Measurements from ENCODE around the gene SPOCK3. TPM values are rescaled to one million over a fixed set of nuclear protein-coding genes. Genes with fewer than 3 reads are reported as not detected.
"Not testable (repeated sequence)": the region's sequence is repeated elsewhere in the genome, so short reads cannot be mapped to it uniquely, and the experiment has no call there.

SPOCK3 gene
- total RNA-seq, 1 donor from 2014 or later: 15.1 TPM

GRCh38 chr4:166956484-166956883 lies 277.8 kb downstream of the SPOCK3 start:
- no peak for DNase-seq

- DNase-seq: no peak
These were observed 292.7 kb downstream of the SPOCK3 start for GRCh38 chr4:166941629-166942028.

GRCh38 chr4:166930464-166930863 lies 303.8 kb downstream of the SPOCK3 start:
- DNase-seq: no peak

GRCh38 chr4:166924424-166924823 lies 309.9 kb downstream of the SPOCK3 start:
- no peak for DNase-seq

GRCh38 chr4:166913926-166914325 lies 320.4 kb downstream of the SPOCK3 start:
- DNase-seq: no peak

- DNase-seq: no peak
These were observed 330.9 kb downstream of the SPOCK3 start for GRCh38 chr4:166903408-166903807.

GRCh38 chr4:166902941-166903340 lies 331.4 kb downstream of the SPOCK3 start:
- no peak for DNase-seq

- no peak for DNase-seq
These were observed 338.0 kb downstream of the SPOCK3 start for GRCh38 chr4:166896254-166896653.

GRCh38 chr4:166895771-166896170 lies 338.5 kb downstream of the SPOCK3 start:
- DNase-seq: no peak

- no peak for DNase-seq
These were observed 346.8 kb downstream of the SPOCK3 start for GRCh38 chr4:166887457-166887856.

- no peak for DNase-seq
These were observed 347.6 kb downstream of the SPOCK3 start for GRCh38 chr4:166886718-166887117.

GRCh38 chr4:166882221-166882620 lies 352.1 kb downstream of the SPOCK3 start:
- DNase-seq: no peak

GRCh38 chr4:166875821-166876220 lies 358.5 kb downstream of the SPOCK3 start:
- DNase-seq: no peak

GRCh38 chr4:166862032-166862431 lies 372.3 kb downstream of the SPOCK3 start:
- DNase-seq: no peak

GRCh38 chr4:166850398-166850797 lies 383.9 kb downstream of the SPOCK3 start:
- not testable (repeated sequence) for DNase-seq

GRCh38 chr4:166846939-166847338 lies 387.4 kb downstream of the SPOCK3 start:
- no peak for DNase-seq

- no peak for DNase-seq
These were observed 391.5 kb downstream of the SPOCK3 start for GRCh38 chr4:166842795-166843261.

- DNase-seq: no peak
These were observed 394.6 kb downstream of the SPOCK3 start for GRCh38 chr4:166839615-166840251.

- DNase-seq: no peak
These were observed 395.2 kb downstream of the SPOCK3 start for GRCh38 chr4:166838975-166839614.

- no peak for DNase-seq
These were observed 397.4 kb downstream of the SPOCK3 start for GRCh38 chr4:166836865-166837264.

GRCh38 chr4:166827629-166828028 lies 406.7 kb downstream of the SPOCK3 start:
- DNase-seq: no peak

GRCh38 chr4:166827167-166827566 lies 407.1 kb downstream of the SPOCK3 start:
- DNase-seq: no peak

GRCh38 chr4:166823848-166824247 lies 410.4 kb downstream of the SPOCK3 start:
- no peak for DNase-seq

GRCh38 chr4:166823126-166823525 lies 411.2 kb downstream of the SPOCK3 start:
- no peak for DNase-seq

All from occipital lobe (tissue), 2 donors.